Aorta (tissue), 5 donors: ENCODE measurements around the gene REXO1. TPM values are rescaled to one million over a fixed set of nuclear protein-coding genes. Genes with fewer than 3 reads are reported as not detected.
A peak's percentile ranks its signal among the peaks of the same experiment; 100 is the strongest.

Experiments used
- ATAC-seq: fragments of 200-7000 bp; cut with Tn5 transposase; one replicate; pipeline ENCODE4 v1.9.1; 2022; ENCODE audit warnings: moderate library complexity; ENCODE audit not compliant: low FRiP score
- DNase-seq, 2 donors: peaks; one replicate each; pipeline ENCODE4 v3.0.0-alpha.2; 2020
- H3K27ac ChIP-seq, 2 donors: one replicate each; pipeline ENCODE4 v1.5.1; 2013; ENCODE audit warnings: low read length in 2 of 2, mild to moderate bottlenecking in 2 of 2, moderate library complexity in 2 of 2, control low read depth in 1 of 2, inconsistent platforms in 1 of 2, low read depth in 1 of 2
- H3K27me3 ChIP-seq, 2 donors: one replicate each; pipeline ENCODE4 v1.6.1; 2013; ENCODE audit warnings: control low read depth in 1 of 2, low read length in 1 of 2, mild to moderate bottlenecking in 1 of 2, moderate library complexity in 1 of 2; ENCODE audit not compliant: insufficient read depth in 2 of 2, control insufficient read depth in 1 of 2
- H3K36me3 ChIP-seq, 2 donors: one replicate each; pipeline ENCODE4 v1.6.1; 2013; ENCODE audit warnings: control low read depth in 1 of 2, low read length in 1 of 2, mild to moderate bottlenecking in 1 of 2; ENCODE audit not compliant: insufficient read depth in 2 of 2, control insufficient read depth in 1 of 2
- H3K4me1 ChIP-seq, 2 donors: one replicate each; pipeline ENCODE4 v1.6.1; 2013; ENCODE audit warnings: low read length in 2 of 2, control low read depth in 1 of 2, mild to moderate bottlenecking in 1 of 2, moderate library complexity in 1 of 2; ENCODE audit not compliant: insufficient read depth in 2 of 2, control insufficient read depth in 1 of 2
- H3K4me3 ChIP-seq, 2 donors: one replicate each; pipeline ENCODE4 v1.5.1; 2013; ENCODE audit warnings: low read length in 2 of 2, control low read depth in 1 of 2, mild to moderate bottlenecking in 1 of 2
- H3K9me3 ChIP-seq: one replicate; pipeline ENCODE4 v1.6.1; 2013; ENCODE audit warnings: mild to moderate bottlenecking, low read length; ENCODE audit not compliant: control insufficient read depth
- WGBS, 2 donors: extraction: QIAGEN DNeasy Blood & Tissue Kit; methylation state at CpG; one replicate each; pipeline ENCODE4 v1.1.7; 2013; 5-methylcytosine and 5-hydroxymethylcytosine counted together
- intact Hi-C, 2 donors: fragments of 100-400 bp; cut with DNase I; formaldehyde crosslinking; loops; one replicate each; pipeline versions ENCODE4 v1.14.2 to v1.15.0; 2022
- polyA plus RNA-seq, 2 donors: library from polyadenylated mRNA; stranded (reverse); fragments of 200-250 nt; gene quantifications; one replicate each; pipeline ENCODE4 v1.2.3, GENCODE V29; 2013
- total RNA-seq, 2 donors: library from RNA; stranded (reverse); fragmentation: NEBNext Ultra II Directional; extraction: Animal tissue kit (Norgen Biotek cat#: 25700); gene quantifications; one replicate each; pipeline ENCODE4 v1.2.1, GENCODE V29; 2021
- donor health status: healthy with polysubstance abuse.
- donor health status: Bipolar disorder and iron deficiency.
- donor health status: DM: no; HTN: no; CAD: no.
- donor health status: DM: no; HTN: no; CAD: no.
- donor health status: DM: yes; HTN: yes; CAD: no.

REXO1 gene
- total and polyA plus RNA-seq, 4 donors = 4.8 to 29.9 (median 26.7) TPM

DNA sequence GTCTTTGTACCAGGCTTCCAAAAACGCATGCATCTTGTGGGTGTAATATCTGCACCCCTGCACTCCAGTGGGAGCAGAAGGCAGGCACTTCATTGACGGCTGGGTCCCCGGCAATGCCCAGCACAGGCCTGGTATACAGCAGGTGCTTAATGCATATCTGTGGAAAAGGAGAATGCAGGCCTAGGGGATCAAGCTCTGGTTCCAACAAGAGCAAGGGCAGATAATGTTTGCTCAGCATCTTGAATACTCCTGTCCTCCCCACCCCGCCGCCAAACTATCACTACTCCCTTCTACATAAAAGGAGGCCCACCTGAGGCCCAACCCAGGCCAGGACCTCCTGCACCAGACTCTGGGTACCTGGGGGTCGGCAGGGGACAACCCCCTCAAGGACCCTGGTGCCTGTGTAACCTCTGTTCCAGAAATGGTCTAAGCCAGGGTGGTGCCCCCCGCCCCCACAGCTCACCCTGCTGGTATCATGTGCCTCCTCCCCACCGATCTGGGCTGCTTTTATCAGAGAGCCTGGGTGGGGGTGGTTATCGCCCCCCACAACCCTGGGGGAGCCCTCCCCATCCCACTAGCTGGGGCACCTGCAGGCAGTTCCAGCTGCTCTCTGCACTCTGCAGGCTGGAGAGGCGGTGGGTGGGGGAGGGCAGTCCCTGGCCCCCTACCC, 10.3 kb upstream of the REXO1 start:
- Histone ChIP-seq H3K27ac (no peak overlapping the region), H3K27me3 (no peaks in the 10 kb centered on the region), H3K4me3 (no peak overlapping the region), H3K36me3 (no peaks in the 10 kb centered on the region), H3K4me1 (no peaks in the 10 kb centered on the region), H3K9me3 (no peaks in the 10 kb centered on the region)
- WGBS, 2 donors = 72 to 79% methylated on average over 9 to 10 of the region's 10 CpGs
- ATAC-seq (no peak), DNase-seq (peak in 1 of 2 donors; percentile 49)
- intact Hi-C loops = no loop called here

DNA sequence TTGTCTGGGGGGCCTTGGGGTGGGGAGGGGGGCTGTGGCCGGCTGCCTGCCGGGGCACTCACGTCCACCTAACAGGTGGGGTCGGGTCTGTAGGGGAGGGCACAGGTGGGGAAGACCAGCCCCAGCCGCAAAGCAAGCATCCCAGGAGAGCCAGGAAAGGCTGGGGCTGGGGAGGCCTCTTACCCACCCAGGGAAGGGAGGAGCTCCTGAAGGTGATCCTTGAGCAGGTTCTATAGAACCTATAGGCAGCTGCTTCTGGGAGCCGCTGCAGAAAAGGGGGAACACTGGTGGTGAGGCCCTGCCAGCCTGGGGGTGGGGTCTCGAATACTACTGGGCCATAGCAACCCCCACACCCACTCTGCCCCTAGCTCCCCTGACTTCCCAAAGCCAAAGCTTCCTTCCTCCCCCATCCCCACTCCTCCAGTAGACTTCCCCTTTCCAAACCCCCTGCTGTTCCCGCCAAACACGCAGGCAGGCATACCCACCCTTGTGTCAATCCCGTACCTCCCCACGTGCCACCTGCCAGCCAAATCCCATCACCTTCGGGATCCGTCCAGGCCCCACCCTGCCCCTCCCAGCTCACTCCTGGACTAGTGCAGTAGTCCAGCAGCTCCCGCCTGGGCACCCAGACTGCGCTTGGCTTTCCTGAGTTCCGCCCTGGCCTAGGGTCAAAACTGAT, 9.5 kb upstream of the REXO1 start:
- Histone ChIP-seq H3K9me3 (no peaks in the 10 kb centered on the region), H3K36me3 (no peaks in the 10 kb centered on the region), H3K27ac (no peak overlapping the region), H3K4me3 (no peak overlapping the region), H3K4me1 (no peaks in the 10 kb centered on the region), H3K27me3 (no peaks in the 10 kb centered on the region)
- peak in 1 of 2 donors; percentile 61 for DNase-seq
- WGBS, 2 donors = 75% methylated on average over 16 of the region's 16 CpGs
- ATAC-seq = no peak
- intact Hi-C loops = no loop called here

DNA sequence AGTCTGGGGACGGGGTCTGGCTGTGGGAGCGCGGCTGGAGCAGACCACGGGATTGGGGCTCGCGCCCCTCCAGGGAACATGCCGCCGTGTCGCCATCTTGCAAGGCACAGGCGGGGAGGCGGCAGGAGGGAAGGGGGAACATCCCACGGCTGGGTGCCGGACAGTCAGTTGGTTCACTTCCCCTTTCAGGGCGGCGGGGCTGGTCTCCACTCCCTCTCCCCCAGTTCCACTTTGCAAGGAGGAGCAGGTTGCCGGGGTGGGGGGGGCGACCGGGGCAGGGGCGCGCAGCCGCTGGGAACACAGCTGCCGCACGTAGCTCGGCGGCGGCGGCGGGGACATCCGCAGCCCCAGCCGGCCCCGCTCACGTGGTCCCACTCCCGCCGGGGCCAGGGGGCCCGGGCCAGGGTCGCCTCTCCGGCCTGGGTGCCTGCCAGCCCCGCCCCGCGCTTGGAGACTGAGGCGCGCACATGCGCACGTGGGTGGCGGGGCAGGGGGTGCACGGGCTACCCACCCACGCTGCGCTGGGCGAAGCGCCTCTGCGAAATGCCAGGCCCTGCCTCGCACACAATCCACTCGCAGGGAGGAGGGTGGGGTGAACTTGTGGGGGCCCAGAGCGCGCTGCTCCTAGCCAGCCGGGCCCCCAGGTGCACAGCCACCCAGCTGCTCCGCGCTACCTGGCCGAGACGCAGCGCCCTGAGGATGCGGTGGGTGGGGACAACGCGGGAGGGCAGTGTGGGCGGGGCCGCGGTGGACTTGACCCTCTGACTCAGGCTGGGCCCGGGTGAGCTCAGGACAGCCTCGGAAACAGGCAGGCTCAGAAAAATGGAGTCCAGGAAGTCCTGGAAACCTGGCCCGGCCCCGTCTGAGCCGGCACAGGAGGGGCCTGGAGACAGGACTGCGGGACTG, 8.7 kb upstream of the REXO1 start:
- no peaks in the 10 kb centered on the region for H3K36me3 ChIP-seq
- intact Hi-C loops = no loop called here
- no peaks in the 10 kb centered on the region for H3K27me3 ChIP-seq
- H3K4me1 ChIP-seq = no peaks in the 10 kb centered on the region
- H3K4me3 ChIP-seq = no peak overlapping the region
- ATAC-seq (peak; percentile 49), DNase-seq (peak; percentile 91 to 92)
- H3K27ac ChIP-seq = no peak overlapping the region
- no peaks in the 10 kb centered on the region for H3K9me3 ChIP-seq
- WGBS, 2 donors = 9 to 16% methylated on average over 54 to 70 of the region's 73 CpGs

DNA sequence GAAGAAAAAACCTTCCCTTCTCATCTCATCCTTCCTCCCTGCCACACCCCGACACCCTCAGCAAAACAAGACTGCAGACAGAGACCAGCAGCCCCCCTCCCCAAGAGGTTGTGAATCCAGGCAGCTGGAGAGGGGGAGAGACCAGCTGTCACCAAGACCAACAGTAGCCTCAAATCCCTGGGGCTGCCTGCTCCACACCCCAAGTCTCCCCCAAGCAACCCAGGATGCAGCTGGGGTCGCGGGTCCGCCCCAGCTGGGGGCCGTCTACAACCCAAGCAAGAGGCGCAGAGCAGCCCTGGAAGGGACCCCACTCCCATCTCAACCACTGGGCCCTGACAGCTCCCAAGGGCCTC, 8.0 kb upstream of the REXO1 start:
- intact Hi-C loops = no loop called here
- H3K27ac ChIP-seq = no peak overlapping the region
- DNase-seq (no peak), ATAC-seq (no peak)
- H3K4me1 ChIP-seq = no peaks in the 10 kb centered on the region
- no peaks in the 10 kb centered on the region for H3K36me3 ChIP-seq
- H3K9me3 ChIP-seq = no peaks in the 10 kb centered on the region
- H3K4me3 ChIP-seq = no peak overlapping the region
- H3K27me3 ChIP-seq = no peaks in the 10 kb centered on the region
- WGBS, 2 donors = 78 to 80% methylated on average over 6 of the region's 6 CpGs

DNA sequence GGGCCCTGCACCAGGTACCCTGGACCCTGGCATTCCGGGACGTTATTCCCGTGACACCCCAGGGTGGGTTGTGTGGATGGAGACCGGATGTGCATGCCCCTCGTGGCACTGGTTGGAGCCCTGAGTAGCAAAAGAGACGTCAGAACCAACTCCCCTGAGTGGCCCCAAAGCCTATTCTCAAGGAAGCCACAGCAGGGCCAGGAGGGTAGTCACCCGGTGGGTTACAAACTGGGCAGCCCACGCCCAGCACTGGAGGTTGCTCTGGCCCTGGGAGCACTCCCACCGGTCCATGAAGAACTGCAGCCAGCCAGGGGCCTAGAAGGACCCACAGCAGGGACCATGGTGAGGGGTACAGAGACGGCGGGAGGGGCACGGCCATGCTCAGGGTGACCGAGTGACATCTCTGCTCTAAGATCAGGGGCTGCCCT, 7.6 kb upstream of the REXO1 start:
- Histone ChIP-seq H3K27me3 (no peaks in the 10 kb centered on the region), H3K27ac (no peak overlapping the region), H3K36me3 (no peaks in the 10 kb centered on the region), H3K4me3 (no peak overlapping the region), H3K4me1 (no peaks in the 10 kb centered on the region), H3K9me3 (no peaks in the 10 kb centered on the region)
- no peak for DNase-seq
- WGBS, 2 donors = 74% methylated on average over 13 of the region's 13 CpGs
- no peak for ATAC-seq
- intact Hi-C loops = no loop called here

DNA sequence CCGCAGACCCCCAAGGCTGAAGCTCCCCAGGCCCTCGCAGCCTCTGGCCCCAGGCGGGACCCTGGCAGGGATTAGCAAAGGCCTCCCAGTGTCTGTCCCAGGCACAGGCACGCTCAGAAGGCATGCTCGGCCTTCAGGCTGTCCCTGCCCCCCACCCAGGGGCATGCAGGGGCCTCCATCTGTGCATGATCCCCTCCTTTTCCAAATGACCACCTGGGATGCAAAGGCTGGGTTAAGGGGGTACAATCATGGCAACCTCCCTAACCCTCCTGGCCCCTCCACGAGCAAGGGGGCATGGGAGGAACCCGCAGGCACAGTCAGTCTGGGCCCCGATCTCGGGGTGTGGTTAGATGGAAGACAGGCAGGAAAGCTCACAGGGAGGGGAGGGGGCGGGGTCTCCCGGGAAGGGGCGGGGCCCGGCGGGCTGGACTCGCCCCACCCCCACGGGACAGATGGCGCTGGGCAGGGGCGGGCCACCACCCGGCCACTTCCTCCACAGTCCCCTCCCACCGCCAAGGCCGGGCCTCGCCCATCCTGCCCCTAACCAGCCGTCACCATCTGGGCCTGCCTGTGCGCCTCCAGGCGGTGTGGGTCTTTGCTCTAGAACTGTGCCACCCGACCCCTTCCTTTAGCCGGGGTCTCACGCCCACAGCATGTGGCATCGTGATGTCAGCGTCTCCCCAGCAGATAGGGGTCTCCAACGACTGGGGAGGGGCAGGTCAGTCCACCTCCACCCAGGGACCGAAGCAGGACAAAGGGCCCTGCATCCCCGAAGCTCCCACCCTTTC, 7.0 kb upstream of the REXO1 start:
- Histone ChIP-seq H3K4me3 (no peak overlapping the region), H3K36me3 (no peaks in the 10 kb centered on the region), H3K27me3 (no peaks in the 10 kb centered on the region), H3K4me1 (no peaks in the 10 kb centered on the region), H3K27ac (no peak overlapping the region), H3K9me3 (no peaks in the 10 kb centered on the region)
- ATAC-seq = peak; percentile 80
- DNase-seq = peak; percentile 92 to 95
- intact Hi-C loops = no loop called here
- WGBS, 2 donors = 59 to 61% methylated on average over 32 to 33 of the region's 33 CpGs

DNA sequence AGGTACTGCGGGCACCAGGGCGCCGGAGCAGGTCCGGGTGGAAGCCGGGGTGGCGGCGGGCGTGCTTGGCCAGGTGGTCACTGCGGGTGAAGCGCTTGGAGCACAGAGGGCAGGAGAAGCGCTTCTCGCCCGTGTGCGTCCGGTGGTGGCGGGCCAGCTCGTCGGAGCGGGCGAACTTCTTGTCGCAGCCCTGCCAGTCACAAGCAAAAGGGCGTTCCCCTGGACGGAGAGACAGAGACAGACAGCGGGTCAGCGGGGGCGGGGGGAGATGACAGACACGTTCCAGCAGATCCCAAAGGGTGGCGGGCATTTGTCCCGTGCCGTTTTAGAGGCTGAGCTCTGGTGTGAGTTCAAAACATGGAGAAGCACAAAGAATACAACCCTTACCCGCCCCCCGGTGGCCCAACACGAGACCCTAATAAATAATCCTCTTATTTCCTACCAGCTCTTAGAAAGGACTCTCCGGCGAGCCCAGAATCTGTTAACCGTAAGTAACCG, 6.3 kb upstream of the REXO1 start:
- no peak overlapping the region for H3K27ac ChIP-seq
- ATAC-seq = no peak

DNA sequence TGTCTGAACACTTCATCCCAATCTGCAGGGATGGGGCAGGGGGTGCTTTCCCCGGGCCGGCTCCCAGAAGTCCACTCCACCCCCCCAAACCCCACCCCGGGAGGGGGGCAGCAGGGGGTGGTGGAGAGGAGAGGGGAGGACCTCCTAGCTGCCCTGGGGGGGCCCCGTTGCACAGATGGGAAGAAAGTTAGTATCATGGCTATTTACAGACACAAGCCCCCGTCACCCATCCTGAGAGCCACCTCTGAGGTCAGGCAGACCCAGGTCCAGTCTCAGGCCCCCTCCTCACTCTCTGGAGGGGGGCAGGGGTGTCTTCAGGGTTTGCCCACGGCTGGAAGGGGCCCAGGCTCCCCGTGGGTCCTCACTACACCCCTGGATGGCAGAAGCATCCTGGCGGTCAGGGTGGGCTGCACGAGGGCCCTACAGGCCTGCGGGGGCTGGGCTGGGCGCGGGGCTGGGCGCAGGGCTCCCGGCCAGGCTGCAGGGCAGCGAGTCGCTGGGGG, 5.8 kb upstream of the REXO1 start:
- no peak overlapping the region for H3K4me3 ChIP-seq
- no peaks in the 10 kb centered on the region for H3K36me3 ChIP-seq
- H3K4me1 ChIP-seq = no peaks in the 10 kb centered on the region
- ATAC-seq (no peak), DNase-seq (peak in 1 of 2 donors; percentile 56)
- no peaks in the 10 kb centered on the region for H3K9me3 ChIP-seq
- no peak overlapping the region for H3K27ac ChIP-seq
- no peaks in the 10 kb centered on the region for H3K27me3 ChIP-seq
- intact Hi-C loops = no loop called here
- 75 to 82% methylated on average over 16 of the region's 16 CpGs for WGBS, 2 donors

More for the DNA sequence above, 6.3 kb upstream of the REXO1 start:
- DNase-seq = no peak
- WGBS, 2 donors = 86 to 91% methylated on average over 37 of the region's 37 CpGs
- no peaks in the 10 kb centered on the region for H3K9me3 ChIP-seq
- H3K27me3 ChIP-seq = no peaks in the 10 kb centered on the region
- intact Hi-C loops = no loop called here
- H3K4me3 ChIP-seq = no peak overlapping the region
- no peaks in the 10 kb centered on the region for H3K36me3 ChIP-seq
- H3K4me1 ChIP-seq = no peaks in the 10 kb centered on the region
